ENCODE results near the gene PYM1. TPM values are rescaled to one million over a fixed set of nuclear protein-coding genes. Genes with fewer than 3 reads are reported as not detected.

Gene PYM1
- total and polyA plus RNA-seq, 2 of the 8 experiments (the other 6 are each of a cell fraction or from before 2014, with no cell fraction given): 38.7 to 58.5 TPM

GRCh38 chr12:55933169-55933798, 5.6 kb upstream of the PYM1 start:
- Histone ChIP-seq H2AFZ (ENCODE audit: low read length) (no peak overlapping the region), H3K4ac (replicated peaks; ENCODE audit: insufficient read length, low read depth, low read length) (no peak overlapping the region), H3K27me3 (replicated peaks in 1 of 4; ENCODE audit: control insufficient read depth in 3 of 4, extremely low read depth in 1 of 4, insufficient read depth in 3 of 4, low read length in 3 of 4) (peaks cover 0 to 21% (median 14%) of the 10 kb centered on the region in 4 experiments; a peak in 6 of 7 replicates), H2BK120ac (replicated peaks; ENCODE audit: low read depth, low read length) (no peak overlapping the region), H3K4me1 (replicated peaks in 1 of 4; ENCODE audit: control insufficient read depth in 3 of 4, insufficient read depth in 4 of 4, low read length in 3 of 4) (peaks cover 4 to 20% (median 11%) of the 10 kb centered on the region in 4 experiments; a peak in 6 of 7 replicates), H3K4me3 (ENCODE audit: extremely low read depth in 1 of 4, insufficient read depth in 2 of 4, low read depth in 3 of 4, low read length in 4 of 4) (no peak overlapping the region), H3K36me3 (ENCODE audit: control insufficient read depth in 2 of 4, insufficient read depth in 4 of 4, low read length in 3 of 4) (no peaks in the 10 kb centered on the region), H4K20me1 (replicated peaks in 1 of 2; ENCODE audit: control insufficient read depth in 1 of 2, insufficient read depth in 2 of 2, low read length in 2 of 2) (no peaks in the 10 kb centered on the region), H2BK5ac (ENCODE audit: low read depth, low read length) (no peak overlapping the region), H4K5ac (ENCODE audit: insufficient read length, low read depth, low read length) (no peak overlapping the region), H3K23me2 (ENCODE audit: low read depth, low read length) (peaks cover 13% of the 10 kb centered on the region), H3K18ac (ENCODE audit: extremely low read depth, low read length) (no peak overlapping the region), H4K91ac (replicated peaks; ENCODE audit: insufficient read length, low read length) (no peak overlapping the region), H2BK20ac (ENCODE audit: low read length) (no peak overlapping the region), H2BK15ac (ENCODE audit: low read length) (no peak overlapping the region), H3K56ac (replicated peaks; ENCODE audit: insufficient read length, low read depth, low read length) (no peak overlapping the region), H3K9ac (replicated peaks in 1 of 4; ENCODE audit: extremely low read depth in 1 of 4, low read depth in 3 of 4, low read length in 3 of 4) (no peak overlapping the region), H3K23ac (ENCODE audit: insufficient read length) (no peak overlapping the region), H3K14ac (ENCODE audit: insufficient read length) (no peak overlapping the region), H3K79me2 (ENCODE audit: control insufficient read depth in 1 of 2, insufficient read depth in 2 of 2, low read length in 2 of 2) (no peaks in the 10 kb centered on the region), H2BK12ac (ENCODE audit: low read depth, low read length) (no peak overlapping the region), H3K4me2 (ENCODE audit: insufficient read depth in 1 of 2, low read depth in 2 of 2, low read length in 2 of 2) (peak overlapping the region in 1 of 2 experiments; percentile 92; a peak in 1 of 4 replicates), H4K8ac (ENCODE audit: extremely low read depth, insufficient read depth, low read length) (no peak overlapping the region), H3K79me1 (ENCODE audit: low read depth, low read length) (no peaks in the 10 kb centered on the region), H3K9me3 (ENCODE audit: insufficient read depth in 2 of 2, low read depth in 1 of 2, low read length in 1 of 2) (no peaks in the 10 kb centered on the region), H2AK5ac (ENCODE audit: low read depth, low read length) (no peak overlapping the region), H3K27ac (ENCODE audit: low read depth, low read length) (no peak overlapping the region)
- 73% methylated on average over 7 of the region's 7 CpGs; no CpG with 5 or more reads in 1 of the 2 experiments for WGBS, 2 experiments (ENCODE audit: extremely low coverage in 1 of 2, insufficient coverage in 1 of 2, insufficient read length in 1 of 2, insufficient replicate concordance in 2 of 2, low coverage in 1 of 2, low lambda C conversion rate in 2 of 2, missing lambda C conversion rate in 1 of 2)
- FAIRE-seq (no peak), DNase-seq (ENCODE audit: low read depth in 1 of 2, low spot score in 2 of 2) (no peak)
- CTCF ChIA-PET (ENCODE audit: partially characterized antibody): interaction anchor here (0.7 to 3.0 kb wide), 8 partner anchors 8 to 195 kb away, joined by 3 to 13 read pairs (median 4); no protein-coding TSS in a partner anchor
- TF ChIP-seq KDM5A (IDR thresholded peaks at IDR 0.05; ENCODE audit: low read length) (no peak), EGR1 (IDR thresholded peaks at IDR 0.05; ENCODE audit: borderline replicate concordance, low read depth, low read length) (no peak), FOSL1 (IDR thresholded peaks at IDR 0.05; ENCODE audit: insufficient read depth, low read depth, low read length) (no peak), RNF2 (IDR thresholded peaks at IDR 0.05; ENCODE audit: borderline replicate concordance, low read depth, low read length, missing control alignments, poor library complexity, severe bottlenecking) (no peak), CHD1 (IDR thresholded peaks at IDR 0.05; ENCODE audit: low read depth, low read length) (no peak), MAFK (IDR thresholded peaks at IDR 0.05; ENCODE audit: low read depth, low read length) (no peak), SIX5 (IDR thresholded peaks at IDR 0.05; ENCODE audit: low read depth, low read length) (no peak), JUN (IDR thresholded peaks at IDR 0.05; ENCODE audit: low read depth, low read length) (no peak), SP1 (IDR thresholded peaks at IDR 0.05; ENCODE audit: low read depth, low read length) (no peak)
- TF ChIP-seq, protein P1, sequence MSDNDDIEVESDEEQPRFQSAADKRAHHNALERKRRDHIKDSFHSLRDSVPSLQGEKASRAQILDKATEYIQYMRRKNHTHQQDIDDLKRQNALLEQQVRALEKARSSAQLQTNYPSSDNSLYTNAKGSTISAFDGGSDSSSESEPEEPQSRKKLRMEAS (IDR thresholded peaks at IDR 0.05): no peak
- POLR2A ChIA-PET (ENCODE audit: partially characterized antibody): interaction anchor here (1.0 to 1.3 kb wide), 8 partner anchors 9 to 191 kb away, joined by 3 to 4 read pairs (median 3); partner anchors contain the start of genes ERBB3 and RAB5B

All from H1 (cell line).